Stimulated activated CD4-positive, alpha-beta T cell treated with anti-CD3 and anti-CD28 coated beads, Interleukin-1b, Interleukin-23, amount 100 ng/mL, for 24 hours (primary cell): ENCODE results near the gene FKTN.

Experiments
- DNase-seq, 4 experiments: peaks; one replicate each; pipeline ENCODE4 v3.0.0-alpha.2; 2020; ENCODE audit warnings: low read depth in 4 of 4, low spot score in 1 of 4

Gene FKTN

GRCh38 chr9:105632807-105633206, 74.9 kb downstream of the FKTN start:
- DNase-seq, result no peak

- no peak for DNase-seq
These were observed 75.5 kb downstream of the FKTN start for GRCh38 chr9:105633411-105633810.

DNA sequence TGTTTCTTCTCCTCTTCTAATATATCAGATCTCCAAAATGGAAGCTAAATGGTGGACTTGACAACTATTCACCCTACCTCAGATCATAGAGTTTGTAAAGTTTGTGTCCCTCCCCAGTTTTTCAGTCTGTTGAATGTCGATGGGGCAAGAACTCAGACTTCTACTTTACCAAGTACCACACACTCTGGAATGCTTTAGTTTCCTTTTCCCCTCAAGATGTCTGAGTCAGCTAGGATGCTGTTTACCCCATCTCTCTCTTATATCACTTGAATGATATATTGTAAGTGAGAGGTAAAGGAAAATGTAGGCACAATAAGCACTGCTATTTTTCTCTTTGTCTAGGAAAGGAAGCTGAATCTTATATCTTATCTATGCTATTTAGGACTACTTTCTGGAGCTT, 78.4 kb downstream of the FKTN start:
- no peak for DNase-seq

DNA sequence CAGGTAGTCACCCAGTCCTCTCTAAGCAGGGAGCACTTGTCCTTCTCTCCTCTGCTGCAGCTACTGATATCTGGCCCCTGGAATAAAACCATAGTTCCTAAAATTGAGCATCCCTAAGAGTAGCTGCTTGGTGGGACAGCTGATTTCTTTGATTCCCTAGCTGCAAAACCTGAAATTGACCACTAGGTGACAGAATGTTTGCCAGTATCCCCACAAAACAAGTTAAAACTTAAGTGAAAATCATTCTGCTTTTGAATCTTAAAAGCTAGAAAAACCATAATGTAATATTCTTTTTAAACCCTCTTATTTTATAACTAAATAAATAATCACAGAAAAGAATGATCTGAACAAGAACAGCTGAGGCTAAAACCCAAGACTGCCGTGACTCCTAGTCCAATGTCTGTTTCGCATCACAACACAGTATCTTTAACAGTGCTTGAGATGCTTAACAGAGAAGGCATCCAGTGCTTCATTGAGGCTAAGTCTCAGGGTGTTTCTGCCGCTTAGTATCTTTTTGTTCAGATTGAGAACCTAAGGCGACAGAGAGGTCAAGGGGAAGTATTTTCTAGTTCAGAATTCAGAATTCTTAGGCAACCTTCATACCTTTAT, 80.0 kb downstream of the FKTN start:
- DNase-seq, result no peak

- no peak for DNase-seq
These were observed 82.0 kb downstream of the FKTN start for GRCh38 chr9:105639936-105640335.

GRCh38 chr9:105643795-105644194, 85.9 kb downstream of the FKTN start:
- DNase-seq, result no peak

- DNase-seq, result no peak
These were observed 89.1 kb downstream of the FKTN start for GRCh38 chr9:105646879-105647594.

DNA sequence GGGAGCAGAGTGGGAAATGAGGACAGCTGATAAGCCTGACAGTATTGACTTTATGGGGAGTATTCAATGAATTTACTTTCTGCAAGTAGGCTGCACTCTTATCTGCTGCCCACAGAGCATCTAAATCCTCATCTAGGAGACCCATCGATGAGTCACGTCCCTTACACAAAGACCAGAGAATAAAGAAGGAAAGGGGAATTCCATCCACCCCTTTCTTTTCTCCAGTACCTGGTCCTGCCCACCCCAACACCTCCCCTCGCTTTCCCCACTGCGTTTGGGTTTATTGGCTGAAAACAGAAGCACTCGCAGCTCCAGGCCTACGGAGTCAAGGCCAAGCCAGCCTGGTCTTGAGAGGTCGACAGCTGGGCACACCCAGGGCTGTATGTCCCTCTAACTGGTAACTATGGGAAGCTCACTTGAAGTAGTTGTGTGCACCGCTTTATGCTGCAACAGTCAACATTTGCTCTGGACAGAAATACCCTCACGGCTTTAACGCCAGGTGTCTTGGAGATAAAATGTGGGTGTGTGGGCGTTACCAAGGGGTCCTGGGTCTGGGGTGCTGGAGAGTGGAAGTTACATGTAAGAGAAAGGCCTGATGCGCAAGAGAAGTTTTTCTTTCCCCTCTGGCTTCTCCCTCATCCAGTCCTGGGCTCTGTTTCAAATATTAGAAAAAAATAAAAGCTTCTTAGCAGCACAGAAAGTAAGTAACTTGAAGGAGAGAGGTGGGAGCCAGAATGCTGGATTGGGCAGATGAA, 89.8 kb downstream of the FKTN start:
- no peak for DNase-seq

DNA sequence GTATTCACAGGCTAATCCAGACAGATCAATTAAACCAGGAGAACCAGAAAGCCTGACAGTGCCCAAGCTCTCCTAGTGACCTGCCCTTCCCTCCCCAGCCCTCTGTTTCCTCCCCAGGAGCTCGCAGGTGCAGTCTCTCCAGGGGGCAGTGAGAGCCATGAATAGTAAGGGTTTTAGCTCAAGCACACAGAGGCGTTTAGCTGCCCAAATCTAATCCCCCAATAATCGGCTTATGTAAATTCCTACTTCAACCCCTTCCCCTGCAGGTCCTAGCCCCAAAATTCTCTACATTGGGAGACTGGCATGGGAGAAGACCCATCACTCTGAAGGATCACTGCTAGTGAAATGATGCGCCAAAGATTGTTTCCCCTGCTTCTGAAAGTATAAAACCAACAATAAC, 93.9 kb downstream of the FKTN start:
- no peak for DNase-seq

DNA sequence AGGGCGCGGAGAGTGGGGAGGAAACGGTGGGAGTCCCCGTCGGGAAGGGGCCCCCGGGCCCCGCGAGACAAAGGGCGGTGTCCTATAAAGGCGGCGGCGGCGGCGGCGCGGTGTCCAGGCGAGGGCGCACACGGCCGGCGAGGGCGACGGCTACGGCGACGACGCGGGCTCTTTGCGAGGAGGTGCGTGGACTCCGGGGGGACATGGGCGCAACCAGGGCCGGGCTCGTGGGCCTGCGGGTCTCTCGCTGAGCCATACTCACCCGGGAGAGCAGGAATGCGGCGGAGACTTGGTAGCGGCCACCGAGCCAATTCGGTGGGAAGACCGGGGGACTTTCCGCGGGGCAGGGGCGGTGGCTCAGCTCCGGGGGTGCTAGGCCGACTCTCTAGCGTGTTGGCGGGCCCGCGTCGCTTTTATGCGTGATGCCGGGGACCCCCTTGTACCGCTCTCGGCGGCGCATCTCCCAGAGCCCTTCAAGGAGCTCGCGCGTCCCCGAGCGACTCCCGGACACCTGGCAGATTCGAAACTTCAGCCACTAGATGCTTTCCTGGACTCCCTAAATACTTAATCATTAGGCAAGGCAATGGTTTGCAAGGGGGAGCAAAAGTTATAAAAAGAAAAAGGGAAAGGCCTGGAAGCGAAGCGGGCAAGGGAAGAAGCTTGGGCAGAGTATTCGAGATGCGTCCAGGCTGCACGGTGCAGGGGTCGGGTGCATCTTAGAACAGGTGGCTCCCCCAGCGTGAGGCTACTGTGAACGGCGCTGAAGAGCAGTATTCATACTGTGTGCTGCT, 98.4 kb downstream of the FKTN start:
- no peak for DNase-seq

DNA sequence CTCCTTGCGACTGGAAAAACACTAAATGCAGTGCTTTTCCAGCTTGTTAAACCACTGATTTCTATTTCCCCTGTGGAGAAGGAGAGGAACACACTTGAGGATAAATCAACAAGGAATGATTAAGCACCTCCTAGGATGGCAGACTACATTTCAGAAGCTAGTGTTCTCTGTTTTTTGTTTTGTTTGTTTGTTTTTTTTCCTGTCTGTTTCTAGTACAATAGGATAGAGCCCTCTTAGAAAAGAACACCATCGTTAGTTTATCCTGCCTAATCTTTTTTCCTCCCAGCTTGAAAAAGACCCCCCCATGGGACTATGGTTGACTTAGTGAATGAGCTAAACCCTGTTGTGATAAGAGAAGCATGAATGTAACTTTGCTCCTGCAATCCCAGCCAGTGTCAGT, 100.4 kb downstream of the FKTN start:
- DNase-seq, result no peak

DNA sequence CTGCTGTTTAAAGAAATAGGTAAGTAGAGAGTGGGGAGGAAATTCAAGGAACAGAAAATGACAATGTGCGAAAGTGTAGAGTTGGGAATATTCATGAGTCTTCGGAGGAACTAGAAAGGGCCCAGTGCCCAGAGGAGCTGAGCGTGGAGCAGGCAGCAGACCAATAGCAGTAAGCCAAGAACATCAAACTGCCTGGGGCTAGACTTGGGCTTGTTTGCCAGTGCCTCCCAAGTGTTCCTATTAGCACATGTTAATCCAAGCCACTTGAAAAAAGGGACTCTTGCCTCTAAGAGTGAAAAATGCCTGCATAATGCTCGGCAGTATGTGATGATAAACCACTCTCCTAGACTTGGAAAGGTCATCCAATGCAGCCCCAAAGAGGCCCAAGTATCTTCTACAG, 103.1 kb downstream of the FKTN start:
- no peak for DNase-seq

GRCh38 chr9:105662184-105663104, 104.5 kb downstream of the FKTN start, which contains the start of gene TAL2:
TSS of gene TAL2 (plus strand) at chr9:105662457. CDS start at chr9:105662497, 40 bp downstream.
- no peak for DNase-seq

DNA sequence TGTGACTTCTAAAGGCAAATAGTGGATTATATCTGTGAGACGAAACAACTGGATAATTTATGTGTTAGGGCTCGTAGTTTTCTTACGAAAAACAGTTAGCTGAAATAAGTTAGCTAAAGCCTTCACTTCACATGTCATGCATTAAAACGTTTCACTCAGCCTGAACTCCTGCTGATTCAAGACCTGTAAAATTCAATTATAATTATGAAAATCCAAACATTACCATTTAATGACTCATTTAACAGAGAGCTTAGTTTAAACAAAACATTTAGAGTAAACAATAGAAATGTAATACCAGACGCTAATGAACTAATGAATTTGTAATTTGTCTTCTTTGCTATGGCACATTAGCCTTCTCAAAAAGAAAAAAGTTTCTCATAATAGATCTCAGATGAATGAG, 106.0 kb downstream of the FKTN start:
- no peak for DNase-seq

DNA sequence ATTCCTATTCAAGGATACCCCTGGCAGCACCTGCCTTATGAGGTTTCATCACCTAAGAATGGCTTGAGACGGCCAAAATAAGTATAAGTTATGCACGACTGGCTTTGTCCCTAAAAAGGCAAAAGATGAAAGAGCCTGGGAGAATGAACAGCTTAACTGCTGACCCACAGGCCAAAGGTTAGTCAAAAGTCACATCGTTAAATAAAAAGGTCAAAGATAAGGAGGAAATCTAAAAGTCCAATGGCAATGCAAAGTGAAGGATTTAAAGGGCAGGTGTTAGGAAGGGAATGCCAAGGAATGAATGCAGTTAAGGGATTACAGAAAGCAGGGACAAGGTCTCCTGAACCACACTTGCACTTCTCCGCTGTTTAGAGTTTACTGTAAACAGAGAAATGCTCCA, 109.9 kb downstream of the FKTN start:
- DNase-seq, result no peak

GRCh38 chr9:105670315-105670714, 112.4 kb downstream of the FKTN start:
- DNase-seq, result no peak

DNA sequence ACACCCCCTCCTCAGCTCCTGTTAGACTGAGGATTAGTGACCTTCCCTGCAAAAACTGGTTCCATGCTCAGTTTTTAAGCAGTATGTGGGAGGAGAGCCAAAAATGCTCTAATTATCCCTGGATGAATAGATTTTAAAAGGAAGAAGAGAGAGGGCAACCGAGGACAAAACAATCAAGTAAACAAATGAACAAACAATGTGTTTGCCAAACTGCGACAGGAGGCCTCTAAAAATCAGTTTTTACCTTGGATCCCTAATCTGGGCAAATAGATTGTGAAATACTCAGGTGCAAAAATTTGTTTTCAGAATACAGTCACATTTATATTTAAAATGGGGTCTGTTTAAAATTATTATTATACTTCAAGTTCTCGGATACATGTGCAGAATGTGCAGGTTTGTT, 112.8 kb downstream of the FKTN start:
- no peak for DNase-seq

- DNase-seq, result no peak
These were observed 114.8 kb downstream of the FKTN start for GRCh38 chr9:105672711-105673234.

DNA sequence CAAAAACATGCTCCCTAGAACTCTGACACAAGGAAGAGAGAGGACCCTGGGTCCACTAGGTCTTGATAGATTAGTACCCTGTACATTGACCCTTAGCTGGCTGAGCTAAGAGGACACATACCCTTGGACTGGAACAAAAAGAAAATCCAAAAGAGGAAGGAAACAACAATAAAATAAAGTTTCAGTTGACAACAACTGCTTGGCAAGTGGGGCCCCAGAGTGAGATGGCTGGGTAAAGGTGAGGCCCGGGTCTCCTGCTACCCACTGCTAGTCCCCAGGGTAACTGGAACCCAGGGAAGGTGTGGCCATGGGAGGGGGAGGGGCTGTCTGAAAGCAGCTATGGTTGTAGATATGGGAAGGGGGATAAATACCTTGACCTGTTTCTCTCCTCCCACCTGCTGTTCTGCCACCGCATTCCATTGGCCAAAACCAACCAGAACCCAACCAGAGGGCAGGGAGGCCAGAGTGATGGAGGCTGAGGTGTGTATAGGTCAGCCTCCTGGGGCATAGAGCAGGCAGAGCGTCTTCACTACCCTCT, 116.0 kb downstream of the FKTN start:
- no peak for DNase-seq

DNA sequence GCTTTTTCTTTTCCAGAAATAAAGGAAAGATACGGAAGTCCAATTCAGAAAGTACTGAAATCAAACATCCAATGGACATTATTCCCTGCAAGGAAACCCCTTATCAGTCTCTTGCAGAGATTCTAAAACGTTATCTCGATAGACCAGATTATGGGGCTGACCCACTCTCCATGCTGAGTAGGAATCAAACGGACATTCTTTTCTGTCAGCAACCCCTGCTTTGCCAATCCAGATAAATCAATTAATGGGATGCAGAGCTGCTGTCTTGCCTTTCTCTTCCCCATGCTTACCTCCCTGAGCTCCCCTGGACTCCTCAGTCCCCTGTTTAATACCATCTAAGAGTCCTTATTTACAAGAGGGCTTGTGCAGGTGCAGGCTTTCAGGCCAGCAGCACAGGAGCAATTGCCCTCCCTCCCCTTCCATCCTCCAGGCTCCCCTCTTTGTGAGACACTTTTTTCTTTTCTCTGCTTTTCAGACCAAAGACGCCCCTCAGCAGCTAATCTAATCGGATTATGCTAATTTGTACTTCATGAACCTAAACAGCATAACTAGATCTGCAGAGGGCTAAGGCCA, 118.5 kb downstream of the FKTN start:
- DNase-seq, result no peak
